H9 (cell line): ENCODE results near the gene LIMA1. TPM values are rescaled to one million over a fixed set of nuclear protein-coding genes. Genes with fewer than 3 reads are reported as not detected.
A peak's percentile ranks its signal among the peaks of the same experiment; 100 is the strongest.

Experiments
- DNase-seq: peaks from one replicate; pipeline ENCODE4 v3.0.0-alpha.2; 2017
- H2AFZ ChIP-seq: one replicate; pipeline ENCODE4 v1.6.1; 2013; ENCODE audit warnings: mild to moderate bottlenecking, low read length, control low read depth, moderate library complexity
- H2AK5ac ChIP-seq: 2 replicates; pipeline ENCODE4 v1.6.1; 2013; ENCODE audit warnings: low read length, control low read depth, mixed read lengths; ENCODE audit not compliant: insufficient read length
- H2BK120ac ChIP-seq: one replicate; pipeline ENCODE4 v1.6.1; 2013; ENCODE audit warnings: low read depth, mild to moderate bottlenecking, low read length, control low read depth, inconsistent platforms; ENCODE audit not compliant: poor library complexity, severe bottlenecking
- H2BK12ac ChIP-seq: 2 replicates; pipeline ENCODE4 v1.6.1; 2013; ENCODE audit warnings: low read length, control low read depth, mixed read lengths, low read depth; ENCODE audit not compliant: insufficient read length
- H2BK15ac ChIP-seq: 2 replicates; pipeline ENCODE4 v1.6.1; 2013; ENCODE audit warnings: low read depth, low read length, control low read depth
- H2BK20ac ChIP-seq: one replicate; pipeline ENCODE4 v1.6.1; 2013; ENCODE audit warnings: low read depth, mild to moderate bottlenecking, low read length, control low read depth, inconsistent platforms; ENCODE audit not compliant: poor library complexity, severe bottlenecking
- H2BK5ac ChIP-seq: 2 replicates; pipeline ENCODE4 v1.6.1; 2013; ENCODE audit warnings: low read length, control low read depth, mixed read lengths; ENCODE audit not compliant: insufficient read length
- H3K14ac ChIP-seq: 2 replicates; pipeline ENCODE4 v1.6.1; 2013; ENCODE audit warnings: low read length, control low read depth; ENCODE audit not compliant: insufficient read depth
- H3K18ac ChIP-seq: 2 replicates; pipeline ENCODE4 v1.6.1; 2013; ENCODE audit warnings: low read depth, mild to moderate bottlenecking, mixed read lengths, low read length, control low read depth; ENCODE audit not compliant: insufficient read length
- H3K23ac ChIP-seq: 2 replicates; pipeline ENCODE4 v1.6.1; 2013; ENCODE audit warnings: low read length, control low read depth, mixed read lengths, low read depth; ENCODE audit not compliant: insufficient read length
- H3K23me2 ChIP-seq: 2 replicates; pipeline ENCODE4 v1.6.1; 2013; ENCODE audit warnings: low read depth, mild to moderate bottlenecking, mixed read lengths, low read length, control low read depth; ENCODE audit not compliant: insufficient read length, poor library complexity, severe bottlenecking
- H3K27ac ChIP-seq: 2 replicates; pipeline ENCODE4 v1.5.1; 2013; ENCODE audit warnings: low read length, control low read depth, mixed read lengths, low read depth; ENCODE audit not compliant: insufficient read length
- H3K27me3 ChIP-seq: 2 replicates; pipeline ENCODE4 v1.6.1; 2013; ENCODE audit warnings: low read length, control low read depth, inconsistent platforms; ENCODE audit not compliant: insufficient read depth
- H3K4ac ChIP-seq: 2 replicates; pipeline ENCODE4 v1.6.1; 2013; ENCODE audit warnings: low read depth, mild to moderate bottlenecking, control low read depth, inconsistent platforms, low read length, moderate library complexity
- H3K4me1 ChIP-seq: 2 replicates; pipeline ENCODE4 v1.6.1; 2013; ENCODE audit warnings: low read length, control low read depth, inconsistent platforms; ENCODE audit not compliant: insufficient read depth
- H3K4me2 ChIP-seq: 2 replicates; pipeline ENCODE4 v1.6.1; 2013; ENCODE audit warnings: low read length, control low read depth, mixed read lengths; ENCODE audit not compliant: insufficient read length, insufficient read depth
- H3K56ac ChIP-seq: 2 replicates; pipeline ENCODE4 v1.6.1; 2013; ENCODE audit warnings: low read depth, mild to moderate bottlenecking, mixed read lengths, low read length, control low read depth; ENCODE audit not compliant: insufficient read length
- H3K79me1 ChIP-seq: 2 replicates; pipeline ENCODE4 v1.6.1; 2013; ENCODE audit warnings: low read depth, mild to moderate bottlenecking, moderate library complexity, low read length, control low read depth, inconsistent platforms; ENCODE audit not compliant: insufficient read depth, poor library complexity, severe bottlenecking
- H3K79me2 ChIP-seq: 2 replicates; pipeline ENCODE4 v1.6.1; 2013; ENCODE audit warnings: low read length, control low read depth, inconsistent platforms; ENCODE audit not compliant: insufficient read depth
- H3K9ac ChIP-seq: 2 replicates; pipeline ENCODE4 v1.6.1; 2013; ENCODE audit warnings: low read length, control low read depth, mixed read lengths; ENCODE audit not compliant: insufficient read length; ENCODE audit errors: extremely low read depth
- H3K9me3 ChIP-seq: one replicate; pipeline ENCODE4 v1.6.1; 2013; ENCODE audit warnings: low read depth, low read length, inconsistent platforms; ENCODE audit not compliant: control insufficient read depth
- H3T11ph ChIP-seq: one replicate; pipeline ENCODE4 v1.6.1; 2013; ENCODE audit warnings: mild to moderate bottlenecking, low read length, control low read depth, inconsistent platforms
- H4K20me1 ChIP-seq: one replicate; pipeline ENCODE4 v1.6.1; 2013; ENCODE audit not compliant: control insufficient read depth, insufficient read length, insufficient read depth
- H4K5ac ChIP-seq: 2 replicates; pipeline ENCODE4 v1.6.1; 2013; ENCODE audit warnings: low read depth, mild to moderate bottlenecking, mixed read lengths, low read length, control low read depth; ENCODE audit not compliant: insufficient read length
- H4K8ac ChIP-seq: replicated peaks from 2 replicates; pipeline ENCODE4 v1.6.1; 2013; ENCODE audit warnings: low read length, control low read depth, mixed read lengths, low read depth; ENCODE audit not compliant: insufficient read length
- H4K91ac ChIP-seq: 2 replicates; pipeline ENCODE4 v1.6.1; 2013; ENCODE audit warnings: low read depth, mild to moderate bottlenecking, moderate library complexity, mixed read lengths, low read length, control low read depth; ENCODE audit not compliant: insufficient read length
- H3K27ac Mint-ChIP-seq, 3 experiments: 2 replicates in 2 of 3; 3 replicates in 1 of 3; pipeline ENCODE4 v1.8.0; 2020 to 2021; ENCODE audit warnings: mixed read lengths in 3 of 3, mild to moderate bottlenecking in 1 of 3, moderate library complexity in 1 of 3
- H3K27me3 Mint-ChIP-seq: 2 replicates; pipeline ENCODE4 v1.8.0; 2021; ENCODE audit warnings: low read depth, mild to moderate bottlenecking, moderate library complexity, mixed read lengths
- H3K36me3 Mint-ChIP-seq, 3 experiments: 2 replicates in 2 of 3; 3 replicates in 1 of 3; pipeline ENCODE4 v1.8.0; 2020 to 2021; ENCODE audit warnings: low read depth in 3 of 3, mixed read lengths in 3 of 3; ENCODE audit not compliant: insufficient read depth in 1 of 3
- H3K4me1 Mint-ChIP-seq, 2 experiments: 2 replicates each; pipeline ENCODE4 v1.8.0; 2020; ENCODE audit warnings: mixed read lengths in 2 of 2
- H3K4me3 Mint-ChIP-seq, 2 experiments: 2 replicates in 1 of 2; 3 replicates in 1 of 2; pipeline ENCODE4 v1.8.0; 2020 to 2021; ENCODE audit warnings: mild to moderate bottlenecking in 2 of 2, mixed read lengths in 2 of 2, moderate library complexity in 1 of 2
- H3K9me3 Mint-ChIP-seq, 2 experiments: 2 replicates in 1 of 2; 3 replicates in 1 of 2; pipeline ENCODE4 v1.8.0; 2020; ENCODE audit warnings: mild to moderate bottlenecking in 2 of 2, mixed read lengths in 2 of 2, moderate library complexity in 1 of 2
- WGBS: extraction: QIAGEN DNeasy Blood & Tissue Kit; methylation state at CpG from one replicate; pipeline ENCODE4 v1.1.7; 2013; ENCODE audit warnings: missing lambda C conversion rate, low lambda C conversion rate, mixed read lengths; ENCODE audit not compliant: insufficient read length; ENCODE audit errors: extremely low coverage; 5-methylcytosine and 5-hydroxymethylcytosine counted together
- total RNA-seq: library from RNA; stranded (reverse); gene quantifications from 2 replicates; pipeline ENCODE4 v1.2.1, GENCODE V29; 2021
- TF ChIP-seq, protein P1 (sequence below): fragments of 200-600 bp; sonication (generic); conservative IDR thresholded peaks from 3 replicates; pipeline ENCODE4 v1.8.0; 2021; ENCODE audit warnings: antibody characterized with exemption, mild to moderate bottlenecking

LIMA1 gene
- total RNA-seq, 1 experiment from 2014 or later = 40.8 TPM

- no peak overlapping the region for H3K27ac ChIP-seq
- no CpG with 5 or more reads among the region's 2 CpGs for WGBS
- H3K4me3 Mint-ChIP-seq = no peak overlapping the region
Measured at GRCh38 chr12:50132505-50133135, 150.7 kb downstream of the LIMA1 start.

More at GRCh38 chr12:50132505-50133135, 150.7 kb downstream of the LIMA1 start:
- Histone ChIP-seq H3K27me3 (no peaks in the 10 kb centered on the region), H2BK20ac (no peak overlapping the region), H4K91ac (no peak overlapping the region), H3T11ph (no peak overlapping the region), H2AK5ac (no peak overlapping the region), H3K4me2 (no peak overlapping the region), H4K8ac (no peak overlapping the region), H2BK15ac (no peak overlapping the region), H3K79me1 (no peaks in the 10 kb centered on the region), H3K18ac (no peak overlapping the region), H3K9me3 (no peaks in the 10 kb centered on the region), H3K23ac (no peak overlapping the region), H3K4me1 (no peaks in the 10 kb centered on the region), H3K23me2 (no peaks in the 10 kb centered on the region), H2BK12ac (no peak overlapping the region), H3K79me2 (no peaks in the 10 kb centered on the region), H3K9ac (no peak overlapping the region), H3K4ac (no peak overlapping the region), H3K14ac (no peak overlapping the region), H3K56ac (no peak overlapping the region), H2BK120ac (no peak overlapping the region), H2BK5ac (no peak overlapping the region), H4K20me1 (no peaks in the 10 kb centered on the region), H4K5ac (no peak overlapping the region), H2AFZ (no peak overlapping the region)
- H3K9me3 Mint-ChIP-seq = no peaks in the 10 kb centered on the region
- TF ChIP-seq, protein P1, sequence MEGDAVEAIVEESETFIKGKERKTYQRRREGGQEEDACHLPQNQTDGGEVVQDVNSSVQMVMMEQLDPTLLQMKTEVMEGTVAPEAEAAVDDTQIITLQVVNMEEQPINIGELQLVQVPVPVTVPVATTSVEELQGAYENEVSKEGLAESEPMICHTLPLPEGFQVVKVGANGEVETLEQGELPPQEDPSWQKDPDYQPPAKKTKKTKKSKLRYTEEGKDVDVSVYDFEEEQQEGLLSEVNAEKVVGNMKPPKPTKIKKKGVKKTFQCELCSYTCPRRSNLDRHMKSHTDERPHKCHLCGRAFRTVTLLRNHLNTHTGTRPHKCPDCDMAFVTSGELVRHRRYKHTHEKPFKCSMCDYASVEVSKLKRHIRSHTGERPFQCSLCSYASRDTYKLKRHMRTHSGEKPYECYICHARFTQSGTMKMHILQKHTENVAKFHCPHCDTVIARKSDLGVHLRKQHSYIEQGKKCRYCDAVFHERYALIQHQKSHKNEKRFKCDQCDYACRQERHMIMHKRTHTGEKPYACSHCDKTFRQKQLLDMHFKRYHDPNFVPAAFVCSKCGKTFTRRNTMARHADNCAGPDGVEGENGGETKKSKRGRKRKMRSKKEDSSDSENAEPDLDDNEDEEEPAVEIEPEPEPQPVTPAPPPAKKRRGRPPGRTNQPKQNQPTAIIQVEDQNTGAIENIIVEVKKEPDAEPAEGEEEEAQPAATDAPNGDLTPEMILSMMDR = peak; percentile 76
- H3K27ac Mint-ChIP-seq = peak overlapping the region in 1 of 3 experiments; percentile 21; a peak in 3 of 7 replicates
- H3K4me1 Mint-ChIP-seq = no peaks in the 10 kb centered on the region
- H3K36me3 Mint-ChIP-seq = peaks cover 24 to 73% (median 47%) of the 10 kb centered on the region in 3 experiments; a peak in 6 of 7 replicates
- H3K27me3 Mint-ChIP-seq = no peaks in the 10 kb centered on the region
- no peak for DNase-seq
